HEK293 (cell line): ENCODE data around the gene PRSS33.

ENCODE experiments used
- EGR2 ChIP-seq: fragments of 450-650 bp; formaldehyde crosslinking; IDR thresholded peaks from 2 replicates; pipeline ENCODE4 v1.5.1; 2016; ENCODE audit warnings: low read depth, missing biosample characterization, missing genetic modification characterization
- FEZF1 ChIP-seq: fragments of 450-650 bp; formaldehyde crosslinking; IDR thresholded peaks from 2 replicates; pipeline ENCODE4 v1.5.1; 2016; ENCODE audit warnings: missing biosample characterization, missing genetic modification characterization
- HOXC10 ChIP-seq: sonication (generic); formaldehyde crosslinking; IDR thresholded peaks from 2 replicates; pipeline ENCODE4 v1.8.1; 2023; ENCODE audit warnings: mild to moderate bottlenecking, missing genetic modification reagents
- PATZ1 ChIP-seq: fragments of 450-650 bp; formaldehyde crosslinking; IDR thresholded peaks from 2 replicates; pipeline ENCODE4 v1.5.1; 2016; ENCODE audit warnings: missing biosample characterization, missing genetic modification characterization
- PRDM10 ChIP-seq: fragments of 450-650 bp; formaldehyde crosslinking; IDR thresholded peaks from 2 replicates; pipeline ENCODE4 v1.5.1; 2016; ENCODE audit warnings: missing biosample characterization, missing genetic modification characterization
- SETDB1 ChIP-seq: IDR thresholded peaks from one replicate; pipeline ENCODE4 v1.6.1; 2017; ENCODE audit warnings: mild to moderate bottlenecking, low read length, moderate library complexity, mixed read lengths; ENCODE audit not compliant: insufficient read length
- WT1 ChIP-seq: fragments of 450-650 bp; formaldehyde crosslinking; IDR thresholded peaks from 2 replicates; pipeline ENCODE4 v1.5.1; 2016; ENCODE audit warnings: missing biosample characterization, missing genetic modification characterization
- ZBTB49 ChIP-seq: fragments of 450-650 bp; formaldehyde crosslinking; IDR thresholded peaks from 2 replicates; pipeline ENCODE4 v1.5.1; 2016; ENCODE audit warnings: missing biosample characterization, missing genetic modification characterization, low read depth
- ZIC2 ChIP-seq: fragments of 450-650 bp; formaldehyde crosslinking; IDR thresholded peaks from 2 replicates; pipeline ENCODE4 v1.5.1; 2016; ENCODE audit warnings: missing biosample characterization, missing genetic modification characterization
- ZNF121 ChIP-seq: fragments of 450-650 bp; formaldehyde crosslinking; IDR thresholded peaks from 2 replicates; pipeline ENCODE4 v1.5.1; 2016; ENCODE audit warnings: missing biosample characterization, missing genetic modification characterization
- ZNF133 ChIP-seq: fragments of 450-650 bp; formaldehyde crosslinking; IDR thresholded peaks from 2 replicates; pipeline ENCODE4 v1.5.1; 2016; ENCODE audit warnings: missing biosample characterization, missing genetic modification characterization
- ZNF138 ChIP-seq: fragments of 450-650 bp; formaldehyde crosslinking; IDR thresholded peaks from 2 replicates; pipeline ENCODE4 v1.5.1; 2016; ENCODE audit warnings: missing biosample characterization, missing genetic modification characterization, borderline replicate concordance
- ZNF18 ChIP-seq: fragments of 450-650 bp; formaldehyde crosslinking; IDR thresholded peaks from 2 replicates; pipeline ENCODE4 v1.5.1; 2016; ENCODE audit warnings: missing biosample characterization, missing genetic modification characterization
- ZNF544 ChIP-seq: fragments of 450-650 bp; formaldehyde crosslinking; IDR thresholded peaks from 2 replicates; pipeline ENCODE4 v1.5.0; 2017; ENCODE audit warnings: missing biosample characterization, missing genetic modification characterization
- ZNF785 ChIP-seq: fragments of 450-650 bp; formaldehyde crosslinking; IDR thresholded peaks from 2 replicates; pipeline ENCODE4 v1.5.1; 2016; ENCODE audit warnings: missing biosample characterization, missing genetic modification characterization
- TF ChIP-seq, protein P1 (sequence below): fragments of 450-650 bp; formaldehyde crosslinking; IDR thresholded peaks from 2 replicates; pipeline ENCODE4 v1.5.1; 2016; ENCODE audit warnings: missing biosample characterization, missing genetic modification characterization
- TF ChIP-seq, protein P2 (sequence below): fragments of 450-650 bp; formaldehyde crosslinking; IDR thresholded peaks from 2 replicates; pipeline ENCODE4 v1.5.1; 2016; ENCODE audit warnings: missing biosample characterization, missing genetic modification characterization
- TF ChIP-seq, protein P3 (sequence below): fragments of 450-650 bp; formaldehyde crosslinking; IDR thresholded peaks from 2 replicates; pipeline ENCODE4 v1.5.1; 2017; ENCODE audit warnings: missing biosample characterization, missing genetic modification characterization
- TF ChIP-seq, protein P4 (sequence below): fragments of 450-650 bp; formaldehyde crosslinking; conservative IDR thresholded peaks from 2 replicates; pipeline ENCODE4 v1.5.1; 2016; ENCODE audit warnings: low read depth, missing biosample characterization, missing genetic modification characterization

PRSS33 gene

DNA sequence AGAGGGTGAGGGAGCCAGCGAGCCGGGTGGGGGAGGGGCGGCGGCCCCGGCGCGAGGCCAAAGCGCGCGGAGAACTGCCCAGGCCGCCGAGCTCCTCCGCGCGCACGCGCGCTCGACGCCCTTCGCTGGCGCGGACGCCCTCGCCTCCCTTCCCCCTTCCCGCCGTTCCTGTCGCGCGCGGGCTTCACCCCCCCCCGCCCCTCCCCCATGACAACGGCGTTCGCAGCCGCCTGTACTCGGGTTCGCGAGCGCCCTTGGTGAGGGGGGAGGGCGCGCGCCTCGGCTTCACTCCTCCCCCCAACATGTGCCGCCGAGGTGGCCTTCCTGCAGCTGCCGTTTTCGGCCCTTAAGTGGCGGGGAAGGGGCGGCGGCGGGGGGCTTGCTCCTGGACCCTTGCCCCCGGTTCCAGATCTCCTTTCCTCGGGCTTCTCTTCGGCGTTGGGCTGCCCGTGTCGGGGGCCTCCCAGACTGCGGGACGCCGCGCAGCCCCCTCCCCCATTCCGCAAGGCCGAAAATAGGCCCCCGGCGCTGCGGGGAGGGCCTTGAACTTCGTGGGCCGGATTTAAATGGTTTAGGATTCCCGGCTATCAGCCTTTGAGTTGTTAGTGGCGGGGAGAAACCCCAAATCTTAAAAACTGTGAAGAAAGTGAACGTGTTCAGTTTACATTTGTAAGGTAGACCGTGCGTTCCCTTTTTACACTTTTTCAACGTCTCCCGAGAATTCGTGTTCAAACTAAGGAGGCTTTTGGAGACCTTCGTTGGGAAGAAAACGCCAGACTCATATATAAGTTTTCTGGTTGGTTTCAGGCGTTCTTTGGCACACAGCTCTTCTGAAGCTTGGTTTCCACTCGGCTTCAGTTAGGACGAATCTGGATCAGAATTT lies 34.3 kb downstream of the PRSS33 start (continued):
- TF ChIP-seq PATZ1 (tag by site-specific recombination) (peak; percentile 89), ZNF121 (tag by site-specific recombination) (no peak), ZNF133 (tag by site-specific recombination) (no peak), ZNF544 (tag by site-specific recombination) (no peak), HOXC10 (CRISPR knock-in tag) (no peak), WT1 (tag by site-specific recombination) (no peak), ZNF18 (tag by site-specific recombination) (no peak), ZIC2 (tag by site-specific recombination) (peak; percentile 32; the same call in 1 of the 2 replicates), ZNF785 (tag by site-specific recombination) (no peak), ZBTB49 (no peak), SETDB1 (no peak), EGR2 (no peak), FEZF1 (no peak), ZNF138 (tag by site-specific recombination) (no peak), PRDM10 (no peak)
- TF ChIP-seq, protein P1, sequence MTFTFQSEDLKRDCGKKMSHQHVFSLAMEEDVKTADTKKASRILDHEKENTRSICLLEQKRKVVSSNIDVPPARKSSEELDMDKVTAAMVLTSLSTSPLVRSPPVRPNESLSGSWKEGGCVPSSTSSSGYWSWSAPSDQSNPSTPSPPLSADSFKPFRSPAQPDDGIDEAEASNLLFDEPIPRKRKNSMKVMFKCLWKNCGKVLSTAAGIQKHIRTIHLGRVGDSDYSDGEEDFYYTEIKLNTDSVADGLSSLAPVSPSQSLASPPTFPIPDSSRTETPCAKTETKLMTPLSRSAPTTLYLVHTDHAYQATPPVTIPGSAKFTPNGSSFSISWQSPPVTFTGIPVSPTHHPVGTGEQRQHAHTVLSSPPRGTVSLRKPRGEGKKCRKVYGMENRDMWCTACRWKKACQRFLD (tag by site-specific recombination), result no peak
- TF ChIP-seq, protein P2, sequence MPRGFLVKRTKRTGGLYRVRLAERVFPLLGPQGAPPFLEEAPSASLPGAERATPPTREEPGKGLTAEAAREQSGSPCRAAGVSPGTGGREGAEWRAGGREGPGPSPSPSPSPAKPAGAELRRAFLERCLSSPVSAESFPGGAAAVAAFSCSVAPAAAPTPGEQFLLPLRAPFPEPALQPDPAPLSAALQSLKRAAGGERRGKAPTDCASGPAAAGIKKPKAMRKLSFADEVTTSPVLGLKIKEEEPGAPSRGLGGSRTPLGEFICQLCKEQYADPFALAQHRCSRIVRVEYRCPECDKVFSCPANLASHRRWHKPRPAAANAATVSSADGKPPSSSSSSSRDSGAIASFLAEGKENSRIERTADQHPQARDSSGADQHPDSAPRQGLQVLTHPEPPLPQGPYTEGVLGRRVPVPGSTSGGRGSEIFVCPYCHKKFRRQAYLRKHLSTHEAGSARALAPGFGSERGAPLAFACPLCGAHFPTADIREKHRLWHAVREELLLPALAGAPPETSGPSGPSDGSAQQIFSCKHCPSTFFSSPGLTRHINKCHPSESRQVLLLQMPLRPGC (tag by site-specific recombination), result peak; percentile 42; the same call in 1 of the 2 replicates
- TF ChIP-seq, protein P3, sequence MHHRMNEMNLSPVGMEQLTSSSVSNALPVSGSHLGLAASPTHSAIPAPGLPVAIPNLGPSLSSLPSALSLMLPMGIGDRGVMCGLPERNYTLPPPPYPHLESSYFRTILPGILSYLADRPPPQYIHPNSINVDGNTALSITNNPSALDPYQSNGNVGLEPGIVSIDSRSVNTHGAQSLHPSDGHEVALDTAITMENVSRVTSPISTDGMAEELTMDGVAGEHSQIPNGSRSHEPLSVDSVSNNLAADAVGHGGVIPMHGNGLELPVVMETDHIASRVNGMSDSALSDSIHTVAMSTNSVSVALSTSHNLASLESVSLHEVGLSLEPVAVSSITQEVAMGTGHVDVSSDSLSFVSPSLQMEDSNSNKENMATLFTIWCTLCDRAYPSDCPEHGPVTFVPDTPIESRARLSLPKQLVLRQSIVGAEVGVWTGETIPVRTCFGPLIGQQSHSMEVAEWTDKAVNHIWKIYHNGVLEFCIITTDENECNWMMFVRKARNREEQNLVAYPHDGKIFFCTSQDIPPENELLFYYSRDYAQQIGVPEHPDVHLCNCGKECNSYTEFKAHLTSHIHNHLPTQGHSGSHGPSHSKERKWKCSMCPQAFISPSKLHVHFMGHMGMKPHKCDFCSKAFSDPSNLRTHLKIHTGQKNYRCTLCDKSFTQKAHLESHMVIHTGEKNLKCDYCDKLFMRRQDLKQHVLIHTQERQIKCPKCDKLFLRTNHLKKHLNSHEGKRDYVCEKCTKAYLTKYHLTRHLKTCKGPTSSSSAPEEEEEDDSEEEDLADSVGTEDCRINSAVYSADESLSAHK (tag by site-specific recombination), result peak; percentile 17; the same call in 1 of the 2 replicates
- TF ChIP-seq, protein P4, sequence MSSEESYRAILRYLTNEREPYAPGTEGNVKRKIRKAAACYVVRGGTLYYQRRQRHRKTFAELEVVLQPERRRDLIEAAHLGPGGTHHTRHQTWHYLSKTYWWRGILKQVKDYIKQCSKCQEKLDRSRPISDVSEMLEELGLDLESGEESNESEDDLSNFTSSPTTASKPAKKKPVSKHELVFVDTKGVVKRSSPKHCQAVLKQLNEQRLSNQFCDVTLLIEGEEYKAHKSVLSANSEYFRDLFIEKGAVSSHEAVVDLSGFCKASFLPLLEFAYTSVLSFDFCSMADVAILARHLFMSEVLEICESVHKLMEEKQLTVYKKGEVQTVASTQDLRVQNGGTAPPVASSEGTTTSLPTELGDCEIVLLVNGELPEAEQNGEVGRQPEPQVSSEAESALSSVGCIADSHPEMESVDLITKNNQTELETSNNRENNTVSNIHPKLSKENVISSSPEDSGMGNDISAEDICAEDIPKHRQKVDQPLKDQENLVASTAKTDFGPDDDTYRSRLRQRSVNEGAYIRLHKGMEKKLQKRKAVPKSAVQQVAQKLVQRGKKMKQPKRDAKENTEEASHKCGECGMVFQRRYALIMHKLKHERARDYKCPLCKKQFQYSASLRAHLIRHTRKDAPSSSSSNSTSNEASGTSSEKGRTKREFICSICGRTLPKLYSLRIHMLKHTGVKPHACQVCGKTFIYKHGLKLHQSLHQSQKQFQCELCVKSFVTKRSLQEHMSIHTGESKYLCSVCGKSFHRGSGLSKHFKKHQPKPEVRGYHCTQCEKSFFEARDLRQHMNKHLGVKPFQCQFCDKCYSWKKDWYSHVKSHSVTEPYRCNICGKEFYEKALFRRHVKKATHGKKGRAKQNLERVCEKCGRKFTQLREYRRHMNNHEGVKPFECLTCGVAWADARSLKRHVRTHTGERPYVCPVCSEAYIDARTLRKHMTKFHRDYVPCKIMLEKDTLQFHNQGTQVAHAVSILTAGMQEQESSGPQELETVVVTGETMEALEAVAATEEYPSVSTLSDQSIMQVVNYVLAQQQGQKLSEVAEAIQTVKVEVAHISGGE, result peak; percentile 45; the same call in 1 of the 2 replicates
